Measurements from ENCODE around the gene CSRP1.

Gene CSRP1

DNA sequence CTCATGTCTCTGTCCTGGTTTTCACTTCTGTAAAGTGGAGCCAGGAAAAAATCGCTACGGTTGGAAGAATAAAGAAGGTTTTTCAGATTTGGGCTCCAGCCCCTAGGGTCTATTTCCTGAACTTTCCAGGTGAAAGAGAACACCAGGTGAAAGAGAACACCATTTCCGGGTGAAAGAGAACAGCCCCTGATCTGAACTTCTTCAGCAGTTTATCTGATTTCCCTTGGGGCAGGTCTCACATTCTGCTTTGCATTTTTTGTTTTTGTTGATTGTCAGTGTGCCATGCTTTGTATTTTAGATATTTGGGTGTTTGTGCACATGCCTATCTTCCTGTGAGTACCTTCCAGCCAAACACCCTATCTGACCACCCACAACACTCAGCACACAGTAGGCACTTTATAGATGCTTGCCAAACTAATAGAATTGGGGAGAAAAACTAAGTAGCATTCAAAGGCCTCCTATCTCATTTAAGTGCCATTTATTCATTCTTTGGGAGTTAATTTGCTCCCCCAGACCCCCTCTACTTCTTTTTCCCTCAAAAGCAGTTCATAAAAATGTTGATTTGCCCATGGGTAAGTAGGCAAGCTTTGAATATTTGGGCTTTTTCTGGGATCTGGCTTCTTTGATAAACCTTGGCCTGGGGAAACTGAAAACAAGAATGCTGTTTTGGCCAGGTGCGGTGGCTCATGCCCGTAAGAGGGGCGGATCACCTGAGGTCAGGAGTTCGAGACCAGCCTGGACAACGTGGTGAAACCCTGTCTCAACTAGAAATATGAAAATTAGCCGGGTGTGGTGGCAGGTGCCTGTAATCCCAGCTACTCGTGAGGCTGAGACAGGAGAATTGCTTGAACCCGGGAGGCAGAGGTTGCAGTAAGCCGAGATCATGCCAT is 34.2 kb upstream of the CSRP1 start:
- TF ChIP-seq, protein P1, sequence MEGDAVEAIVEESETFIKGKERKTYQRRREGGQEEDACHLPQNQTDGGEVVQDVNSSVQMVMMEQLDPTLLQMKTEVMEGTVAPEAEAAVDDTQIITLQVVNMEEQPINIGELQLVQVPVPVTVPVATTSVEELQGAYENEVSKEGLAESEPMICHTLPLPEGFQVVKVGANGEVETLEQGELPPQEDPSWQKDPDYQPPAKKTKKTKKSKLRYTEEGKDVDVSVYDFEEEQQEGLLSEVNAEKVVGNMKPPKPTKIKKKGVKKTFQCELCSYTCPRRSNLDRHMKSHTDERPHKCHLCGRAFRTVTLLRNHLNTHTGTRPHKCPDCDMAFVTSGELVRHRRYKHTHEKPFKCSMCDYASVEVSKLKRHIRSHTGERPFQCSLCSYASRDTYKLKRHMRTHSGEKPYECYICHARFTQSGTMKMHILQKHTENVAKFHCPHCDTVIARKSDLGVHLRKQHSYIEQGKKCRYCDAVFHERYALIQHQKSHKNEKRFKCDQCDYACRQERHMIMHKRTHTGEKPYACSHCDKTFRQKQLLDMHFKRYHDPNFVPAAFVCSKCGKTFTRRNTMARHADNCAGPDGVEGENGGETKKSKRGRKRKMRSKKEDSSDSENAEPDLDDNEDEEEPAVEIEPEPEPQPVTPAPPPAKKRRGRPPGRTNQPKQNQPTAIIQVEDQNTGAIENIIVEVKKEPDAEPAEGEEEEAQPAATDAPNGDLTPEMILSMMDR (IDR thresholded peaks at IDR 0.05; ENCODE audit: insufficient read depth, low read length), result no peak
- TF ChIP-seq POLR2AphosphoS5 (IDR thresholded peaks at IDR 0.05; ENCODE audit: low read depth), result no peak
- H3K27me3 ChIP-seq (ENCODE audit: insufficient read depth, poor library complexity, severe bottlenecking), result peaks cover 52% of the 10 kb centered on the region
- DNase-seq (ENCODE audit: low read depth in 1 of 2, low spot score in 1 of 2), result no peak
- H3K27ac ChIP-seq (replicated peaks), result no peak overlapping the region
- no peak overlapping the region for H3K4me3 ChIP-seq (replicated peaks; ENCODE audit: insufficient read depth, low read length)

- TF ChIP-seq GABPA (IDR thresholded peaks at IDR 0.05; ENCODE audit: low read depth), result no peak
- TF ChIP-seq SPI1 (IDR thresholded peaks at IDR 0.05; ENCODE audit: borderline replicate concordance, low read depth), result no peak
- no peak overlapping the region for H3K27ac ChIP-seq (replicated peaks)
- no peak for DNase-seq (ENCODE audit: low read depth in 1 of 2, low spot score in 1 of 2)
- peaks cover 52% of the 10 kb centered on the region for H3K27me3 ChIP-seq (ENCODE audit: insufficient read depth, poor library complexity, severe bottlenecking)
- no peak overlapping the region for H3K4me3 ChIP-seq (replicated peaks; ENCODE audit: insufficient read depth, low read length)
Measured at GRCh38 chr1:201539561-201540431, 32.9 kb upstream of the CSRP1 start.

DNA sequence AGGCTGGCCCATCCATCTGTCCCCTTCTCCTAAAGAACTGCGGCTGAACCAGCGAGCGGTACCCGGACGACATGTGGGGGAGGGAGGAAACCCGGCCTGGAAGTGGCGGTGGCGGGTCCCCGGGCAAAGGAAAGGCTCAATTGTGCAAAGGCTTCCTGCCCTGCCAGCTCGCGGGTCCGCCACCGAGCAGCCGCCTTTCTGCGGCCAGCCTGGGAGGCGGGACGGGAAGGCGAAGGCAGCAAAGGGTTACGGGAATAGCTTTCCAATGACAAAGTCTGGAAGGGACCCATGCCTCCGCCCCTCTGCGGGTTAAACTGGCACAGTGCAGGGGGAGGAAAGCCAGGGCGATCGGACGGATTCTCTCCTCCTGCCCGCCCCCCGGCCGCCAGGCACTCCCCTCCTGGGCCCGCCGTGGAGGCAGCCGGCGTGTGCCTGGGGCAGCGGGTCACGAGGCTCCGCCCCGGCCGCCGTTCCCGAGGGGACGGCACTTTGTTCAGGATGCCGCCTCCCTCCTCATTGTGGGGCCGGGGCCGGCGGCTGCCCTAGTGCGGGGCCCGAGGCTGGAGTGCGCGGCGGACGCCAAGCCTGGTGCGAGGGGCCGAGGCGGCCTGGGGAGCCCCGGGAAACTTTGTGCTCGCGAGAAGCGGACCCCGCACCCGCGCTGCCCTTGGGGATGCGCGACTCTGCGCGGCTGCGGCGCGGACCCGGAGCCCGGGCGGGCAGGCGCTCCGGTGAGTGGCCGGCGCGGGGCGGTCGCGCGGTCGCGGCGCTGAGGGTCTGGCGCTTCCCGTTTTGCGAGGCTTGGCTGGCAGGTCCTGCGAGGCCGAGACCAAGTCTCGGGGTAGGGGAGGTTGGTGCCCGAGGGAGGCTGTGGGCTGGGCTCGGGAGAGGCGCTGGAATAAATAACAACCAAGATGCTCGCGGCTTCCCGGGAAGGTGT is 32.0 kb upstream of the CSRP1 start, which contains the start of gene NAV1:
Gene NAV1, plus strand, starts transcription at position 516 of the 940 bp plus-strand sequence. CDS start 83,758 bp downstream, outside the sequence.
- H3K27ac ChIP-seq (replicated peaks), result no peak within 1 kb of the TSS
- DNase-seq (ENCODE audit: low read depth in 1 of 2, low spot score in 1 of 2), result peak; percentile 14 to 21
- peak within 1 kb of the TSS; percentile 26 for H3K4me3 ChIP-seq (replicated peaks; ENCODE audit: insufficient read depth, low read length)
- H3K27me3 ChIP-seq (ENCODE audit: insufficient read depth, poor library complexity, severe bottlenecking), result peaks cover 52% of the 10 kb centered on the region
- TF ChIP-seq SPI1 (IDR thresholded peaks at IDR 0.05; ENCODE audit: borderline replicate concordance, low read depth) (no peak), POLR2AphosphoS5 (IDR thresholded peaks at IDR 0.05; ENCODE audit: low read depth) (no peak), GABPA (IDR thresholded peaks at IDR 0.05; ENCODE audit: low read depth) (no peak), REST (IDR thresholded peaks at IDR 0.05; ENCODE audit: insufficient replicate concordance, low read depth) (no peak)
- TF ChIP-seq, protein P1 (IDR thresholded peaks at IDR 0.05; ENCODE audit: insufficient read depth, low read length), result no peak

- TF ChIP-seq POLR2AphosphoS5 (IDR thresholded peaks at IDR 0.05; ENCODE audit: low read depth) (no peak), GABPA (IDR thresholded peaks at IDR 0.05; ENCODE audit: low read depth) (no peak), SPI1 (IDR thresholded peaks at IDR 0.05; ENCODE audit: borderline replicate concordance, low read depth) (no peak), REST (IDR thresholded peaks at IDR 0.05; ENCODE audit: insufficient replicate concordance, low read depth) (no peak)
- TF ChIP-seq, protein P1 (IDR thresholded peaks at IDR 0.05; ENCODE audit: insufficient read depth, low read length), result no peak
- Histone ChIP-seq H3K4me3 (replicated peaks; ENCODE audit: insufficient read depth, low read length) (no peak overlapping the region), H3K27ac (replicated peaks) (no peak overlapping the region), H3K27me3 (ENCODE audit: insufficient read depth, poor library complexity, severe bottlenecking) (peaks cover 51% of the 10 kb centered on the region)
- DNase-seq (ENCODE audit: low read depth in 1 of 2, low spot score in 1 of 2), result no peak
Measured at GRCh38 chr1:201537891-201538611, 31.1 kb upstream of the CSRP1 start.

All from HL-60 (cell line).